GM23338 (cell line): ENCODE results near the gene NOA1. TPM values are rescaled to one million over a fixed set of nuclear protein-coding genes. Genes with fewer than 3 reads are reported as not detected.

ENCODE experiments used
- ATAC-seq: fragments of 200-7000 bp; cut with Tn5 transposase; 3 replicates; pipeline ENCODE4 v1.9.1; 2020
- DNase-seq: peaks from one replicate; pipeline ENCODE4 v3.0.0-alpha.2; 2015; ENCODE audit warnings: low spot score
- H2AFZ ChIP-seq: fragments of 200-600 bp; sonication (generic); 2 replicates; pipeline ENCODE4 v1.8.0; 2016; ENCODE audit warnings: antibody characterized with exemption, mild to moderate bottlenecking, moderate library complexity
- H3F3A ChIP-seq: fragments of 200-600 bp; sonication (generic); replicated peaks from 2 replicates; pipeline ENCODE4 v1.8.0; 2017; ENCODE audit warnings: antibody characterized with exemption, mixed run types, low read depth
- H3K27ac ChIP-seq: fragments of 200-600 bp; sonication (generic); 2 replicates; pipeline ENCODE4 v1.6.1; 2016; ENCODE audit warnings: low read depth
- H3K27me3 ChIP-seq: fragments of 200-600 bp; sonication (generic); 2 replicates; pipeline ENCODE4 v1.8.0; 2016; ENCODE audit warnings: mild to moderate bottlenecking, mixed run types, moderate library complexity; ENCODE audit not compliant: insufficient read depth
- H3K36me3 ChIP-seq: fragments of 200-600 bp; sonication (generic); 2 replicates; pipeline ENCODE4 v1.8.0; 2016; ENCODE audit warnings: mild to moderate bottlenecking; ENCODE audit not compliant: insufficient read depth
- H3K4me1 ChIP-seq: fragments of 200-600 bp; sonication (generic); 2 replicates; pipeline ENCODE4 v1.8.0; 2016; ENCODE audit warnings: mild to moderate bottlenecking, moderate library complexity; ENCODE audit not compliant: insufficient read depth
- H3K4me2 ChIP-seq: fragments of 200-600 bp; sonication (generic); 2 replicates; pipeline ENCODE4 v1.7.1; 2017; ENCODE audit warnings: mixed run types
- H3K4me3 ChIP-seq: fragments of 200-600 bp; sonication (generic); 2 replicates; pipeline ENCODE4 v1.6.1; 2016; ENCODE audit warnings: mixed run types
- H3K79me2 ChIP-seq: fragments of 200-600 bp; sonication (generic); replicated peaks from 2 replicates; pipeline ENCODE4 v1.8.0; 2017; ENCODE audit warnings: mild to moderate bottlenecking; ENCODE audit not compliant: insufficient read depth
- H3K9me2 ChIP-seq: fragments of 200-600 bp; sonication (generic); 2 replicates; pipeline ENCODE4 v1.8.0; 2017; ENCODE audit not compliant: insufficient read depth
- H4K20me1 ChIP-seq: fragments of 200-600 bp; sonication (generic); replicated peaks from 2 replicates; pipeline ENCODE4 v1.8.0; 2017; ENCODE audit warnings: mild to moderate bottlenecking; ENCODE audit not compliant: insufficient read depth
- H3K27ac Mint-ChIP-seq: 2 replicates; pipeline ENCODE4 v1.8.0; 2020; ENCODE audit warnings: inconsistent platforms, mild to moderate bottlenecking, moderate library complexity, mixed read lengths
- H3K27me3 Mint-ChIP-seq: 3 replicates; pipeline ENCODE4 v1.8.0; 2022; ENCODE audit warnings: low read depth, mild to moderate bottlenecking, moderate library complexity, mixed read lengths, inconsistent platforms; ENCODE audit not compliant: insufficient read depth, poor library complexity
- H3K36me3 Mint-ChIP-seq: 3 replicates; pipeline ENCODE4 v1.8.0; 2021; ENCODE audit warnings: low read depth, mild to moderate bottlenecking, inconsistent platforms, moderate library complexity, mixed read lengths
- H3K4me1 Mint-ChIP-seq: 3 replicates; pipeline ENCODE4 v1.8.0; 2020; ENCODE audit warnings: mild to moderate bottlenecking, inconsistent platforms, mixed read lengths
- H3K4me3 Mint-ChIP-seq: 3 replicates; pipeline ENCODE4 v1.8.0; 2021; ENCODE audit warnings: moderate library complexity, mild to moderate bottlenecking, inconsistent platforms, mixed read lengths
- H3K9me3 Mint-ChIP-seq: 3 replicates; pipeline ENCODE4 v1.8.0; 2020; ENCODE audit warnings: moderate library complexity, mild to moderate bottlenecking, inconsistent platforms, mixed read lengths
- CREB1 ChIP-seq: fragments of 250-450 bp; sonication (Bioruptor Pico); IDR thresholded peaks from 2 replicates; pipeline ENCODE4 v1.5.0; 2020; ENCODE audit warnings: low read depth, mild to moderate bottlenecking, moderate library complexity
- CTCF ChIP-seq, 2 experiments: fragments of 200-600 bp in 1 of 2; sonication (generic) in 1 of 2; conservative IDR thresholded peaks; 2 replicates each; pipeline versions ENCODE4 v1.5.1 to v1.6.1; 2016 to 2017; ENCODE audit warnings: antibody characterized with exemption in 2 of 2, low read depth in 2 of 2, mild to moderate bottlenecking in 2 of 2, moderate library complexity in 1 of 2
- EZH2 ChIP-seq: fragments of 200-600 bp; sonication (generic); IDR thresholded peaks from one replicate; pipeline ENCODE4 v1.8.0; 2017; ENCODE audit warnings: antibody characterized with exemption, mild to moderate bottlenecking, low read depth; ENCODE audit not compliant: unreplicated experiment
- NANOG ChIP-seq: IDR thresholded peaks from 2 replicates; pipeline ENCODE4 v1.6.1; 2016; ENCODE audit warnings: antibody characterized with exemption, borderline replicate concordance
- POLR2AphosphoS5 ChIP-seq: IDR thresholded peaks from 2 replicates; pipeline ENCODE4 v1.6.1; 2016; ENCODE audit warnings: antibody characterized with exemption, low read depth
- REST ChIP-seq: IDR thresholded peaks from one replicate; pipeline ENCODE4 v1.6.1; 2018; ENCODE audit warnings: antibody characterized with exemption; ENCODE audit not compliant: unreplicated experiment
- STAT1 ChIP-seq: IDR thresholded peaks from one replicate; pipeline ENCODE4 v1.6.1; 2016; ENCODE audit warnings: antibody characterized with exemption; ENCODE audit not compliant: unreplicated experiment
- ZNF114 ChIP-seq: fragments of 250-450 bp; sonication (Bioruptor Pico); IDR thresholded peaks from 2 replicates; pipeline ENCODE4 v1.5.0; 2020; ENCODE audit warnings: mild to moderate bottlenecking, moderate library complexity
- ZNF462 ChIP-seq: fragments of 250-450 bp; sonication (Bioruptor Pico); IDR thresholded peaks from 2 replicates; pipeline ENCODE4 v1.5.0; 2020; ENCODE audit warnings: mild to moderate bottlenecking, moderate library complexity
- polyA plus RNA-seq: library from polyadenylated mRNA; unstranded; fragments of >200 nt; fragmentation: Nextera tagmentation; extraction: Ambion mirVana; gene quantifications from 2 replicates; pipeline ENCODE4 v1.2.1, GENCODE V29; 2016
- total RNA-seq: library from RNA; depleted of rRNA; stranded (reverse); fragments of >200 nt; shearing (Covaris generic); gene quantifications from 2 replicates; pipeline ENCODE4 v1.2.3, GENCODE V29; 2014
- TF ChIP-seq, protein P1 (sequence below): IDR thresholded peaks from 2 replicates; pipeline ENCODE4 v1.6.1; 2016; ENCODE audit warnings: antibody characterized with exemption

The NOA1 gene
- total and polyA plus RNA-seq, 2 experiments from 2014 or later: 15.1 to 50.2 TPM

GRCh38 chr4:56961107-56961500, 16.3 kb downstream of the NOA1 start (continued):
- TF ChIP-seq REST (no peak), STAT1 (no peak), ZNF114 (CRISPR knock-in tag) (no peak), POLR2AphosphoS5 (no peak)
- TF ChIP-seq, protein P1, sequence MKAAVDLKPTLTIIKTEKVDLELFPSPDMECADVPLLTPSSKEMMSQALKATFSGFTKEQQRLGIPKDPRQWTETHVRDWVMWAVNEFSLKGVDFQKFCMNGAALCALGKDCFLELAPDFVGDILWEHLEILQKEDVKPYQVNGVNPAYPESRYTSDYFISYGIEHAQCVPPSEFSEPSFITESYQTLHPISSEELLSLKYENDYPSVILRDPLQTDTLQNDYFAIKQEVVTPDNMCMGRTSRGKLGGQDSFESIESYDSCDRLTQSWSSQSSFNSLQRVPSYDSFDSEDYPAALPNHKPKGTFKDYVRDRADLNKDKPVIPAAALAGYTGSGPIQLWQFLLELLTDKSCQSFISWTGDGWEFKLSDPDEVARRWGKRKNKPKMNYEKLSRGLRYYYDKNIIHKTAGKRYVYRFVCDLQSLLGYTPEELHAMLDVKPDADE: no peak

- no peak overlapping the region for H2AFZ ChIP-seq
- H3K79me2 ChIP-seq: no peaks in the 10 kb centered on the region
- no peaks in the 10 kb centered on the region for H3K4me1 Mint-ChIP-seq
- ATAC-seq (no peak), DNase-seq (no peak)
- H3K4me3 ChIP-seq: no peak overlapping the region
- no peak overlapping the region for H3K4me3 Mint-ChIP-seq
- no peak overlapping the region for H3K27ac ChIP-seq
- no peak overlapping the region for H3K4me2 ChIP-seq
- H3K9me2 ChIP-seq: no peaks in the 10 kb centered on the region
- H3K27me3 Mint-ChIP-seq: no peaks in the 10 kb centered on the region
- no peaks in the 10 kb centered on the region for H3F3A ChIP-seq
- H3K27ac Mint-ChIP-seq: no peak overlapping the region
- H3K36me3 Mint-ChIP-seq: peaks cover 22% of the 10 kb centered on the region
- peaks cover 19% of the 10 kb centered on the region for H3K36me3 ChIP-seq
- H3K9me3 Mint-ChIP-seq: no peaks in the 10 kb centered on the region
- no peaks in the 10 kb centered on the region for H3K27me3 ChIP-seq
- no peaks in the 10 kb centered on the region for H3K4me1 ChIP-seq
- no peaks in the 10 kb centered on the region for H4K20me1 ChIP-seq
- TF ChIP-seq ZNF462 (CRISPR knock-in tag) (no peak), STAT1 (no peak), ZNF114 (CRISPR knock-in tag) (no peak), CTCF (conservative IDR thresholded peaks at IDR 0.05; ENCODE audit: low read depth in 2 of 2) (no peak), NANOG (no peak), CREB1 (CRISPR knock-in tag) (no peak), EZH2 (no peak), POLR2AphosphoS5 (no peak)
- TF ChIP-seq, protein P1: no peak
Observed at GRCh38 chr4:56959100-56959499, 18.3 kb downstream of the NOA1 start.
